H1 (cell line): ENCODE data around the gene ANXA4. TPM values are rescaled to one million over a fixed set of nuclear protein-coding genes. Genes with fewer than 3 reads are reported as not detected.

Source experiments
- YY1 ChIP-seq: IDR thresholded peaks from 2 replicates; pipeline ENCODE4 v1.6.1; 2011; ENCODE audit warnings: low read depth, mild to moderate bottlenecking, low read length
- polyA plus RNA-seq, 7 experiments: library from polyadenylated mRNA; depleted of rRNA in 3 of 7; stranded (reverse) in 5 of 7; unstranded in 2 of 7; fragments of >200 nt in 5 of 7; fragments of 200-250 nt in 2 of 7; gene quantifications; 1 replicate in 5 of 7; 2 replicates in 1 of 7; 4 replicates in 1 of 7; pipeline versions ENCODE4 v1.2.1 to v1.2.3, GENCODE V29; 2011 to 2013; ENCODE audit warnings: missing spikeins in 2 of 7, mixed read lengths in 2 of 7
- total RNA-seq: library from RNA; stranded (reverse); fragmentation: NEBNext Ultra II Directional; extraction: Animal tissue kit (Norgen Biotek cat#: 25700); gene quantifications from 2 replicates; pipeline ENCODE4 v1.2.1, GENCODE V29; 2021

Gene ANXA4
- total and polyA plus RNA-seq, 2 of the 8 experiments (the other 6 are each of a cell fraction or from before 2014, with no cell fraction given) = 9.4 to 17.6 TPM

- no peak for TF ChIP-seq YY1
- TF ChIP-seq, all 59 proteins: peak for 0
Observed at GRCh38 chr2:69785358-69785757, 43.4 kb downstream of the ANXA4 start (continued).
